Measurements from ENCODE around the gene IL1RAPL2. TPM values are rescaled to one million over a fixed set of nuclear protein-coding genes. Genes with fewer than 3 reads are reported as not detected.

Gene IL1RAPL2
- total RNA-seq, 4 donors from 2014 or later, result not detected

- 90 to 96% methylated on average over 3 of the region's 3 CpGs for WGBS, 2 donors
- no peaks in the 10 kb centered on the region for H3K9me3 ChIP-seq
- H3K36me3 ChIP-seq, result no peaks in the 10 kb centered on the region
- no peak overlapping the region for H3K4me3 ChIP-seq (replicated peaks in 1 of 3)
- H3K27ac ChIP-seq, result no peak overlapping the region
- DNase-seq, result no peak
- no peaks in the 10 kb centered on the region for H3K27me3 ChIP-seq
- TF ChIP-seq POLR2A (IDR thresholded peaks at IDR 0.05), result no peak
- H3K4me1 ChIP-seq, result no peaks in the 10 kb centered on the region
- intact Hi-C loops (cut with DNase I), result no loop called here
These were observed 1043.5 kb downstream of the IL1RAPL2 start for GRCh38 chrX:105609530-105609929.

- intact Hi-C loops (cut with DNase I), result no loop called here
- DNase-seq, result no peak
- Histone ChIP-seq H3K4me3 (replicated peaks in 1 of 3) (no peak overlapping the region), H3K27me3 (no peaks in the 10 kb centered on the region), H3K9me3 (no peaks in the 10 kb centered on the region), H3K4me1 (no peaks in the 10 kb centered on the region), H3K27ac (no peak overlapping the region), H3K36me3 (no peaks in the 10 kb centered on the region)
- TF ChIP-seq, protein P1, sequence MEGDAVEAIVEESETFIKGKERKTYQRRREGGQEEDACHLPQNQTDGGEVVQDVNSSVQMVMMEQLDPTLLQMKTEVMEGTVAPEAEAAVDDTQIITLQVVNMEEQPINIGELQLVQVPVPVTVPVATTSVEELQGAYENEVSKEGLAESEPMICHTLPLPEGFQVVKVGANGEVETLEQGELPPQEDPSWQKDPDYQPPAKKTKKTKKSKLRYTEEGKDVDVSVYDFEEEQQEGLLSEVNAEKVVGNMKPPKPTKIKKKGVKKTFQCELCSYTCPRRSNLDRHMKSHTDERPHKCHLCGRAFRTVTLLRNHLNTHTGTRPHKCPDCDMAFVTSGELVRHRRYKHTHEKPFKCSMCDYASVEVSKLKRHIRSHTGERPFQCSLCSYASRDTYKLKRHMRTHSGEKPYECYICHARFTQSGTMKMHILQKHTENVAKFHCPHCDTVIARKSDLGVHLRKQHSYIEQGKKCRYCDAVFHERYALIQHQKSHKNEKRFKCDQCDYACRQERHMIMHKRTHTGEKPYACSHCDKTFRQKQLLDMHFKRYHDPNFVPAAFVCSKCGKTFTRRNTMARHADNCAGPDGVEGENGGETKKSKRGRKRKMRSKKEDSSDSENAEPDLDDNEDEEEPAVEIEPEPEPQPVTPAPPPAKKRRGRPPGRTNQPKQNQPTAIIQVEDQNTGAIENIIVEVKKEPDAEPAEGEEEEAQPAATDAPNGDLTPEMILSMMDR (IDR thresholded peaks at IDR 0.05), result no peak
- no peak for TF ChIP-seq POLR2A (IDR thresholded peaks at IDR 0.05)
- 84 to 90% methylated on average over 2 of the region's 2 CpGs for WGBS, 2 donors
These were observed 1044.4 kb downstream of the IL1RAPL2 start for GRCh38 chrX:105610411-105610810.

- no peak overlapping the region for H3K4me3 ChIP-seq (replicated peaks in 1 of 3)
- intact Hi-C loops (cut with DNase I), result no loop called here
- WGBS, 2 donors, result 81 to 90% methylated on average over 3 of the region's 3 CpGs
- no peaks in the 10 kb centered on the region for H3K9me3 ChIP-seq
- no peaks in the 10 kb centered on the region for H3K27me3 ChIP-seq
- no peaks in the 10 kb centered on the region for H3K4me1 ChIP-seq
- TF ChIP-seq, protein P1 (IDR thresholded peaks at IDR 0.05), result no peak
- TF ChIP-seq POLR2A (IDR thresholded peaks at IDR 0.05), result no peak
- H3K36me3 ChIP-seq, result no peaks in the 10 kb centered on the region
- H3K27ac ChIP-seq, result no peak overlapping the region
- no peak for DNase-seq
These were observed 1052.5 kb downstream of the IL1RAPL2 start for GRCh38 chrX:105618393-105619101.

DNA sequence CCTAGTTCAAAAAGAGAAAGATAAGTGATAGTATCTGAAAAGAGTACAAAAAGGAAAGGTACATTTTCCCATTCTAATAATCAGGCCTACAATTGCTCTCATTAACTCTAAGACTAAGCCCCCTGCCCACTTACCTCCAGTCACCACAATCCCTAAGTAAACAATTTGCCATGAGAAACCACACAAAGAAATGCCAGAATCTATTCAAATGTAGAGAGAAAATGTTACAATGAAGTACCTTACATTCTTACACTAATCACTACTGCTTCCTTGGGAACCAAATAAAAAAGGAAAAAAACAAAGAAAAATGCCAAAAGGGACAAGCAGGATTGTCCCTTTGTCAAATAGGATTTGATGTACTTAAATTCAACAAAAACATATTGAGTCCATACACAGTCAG is 1068.2 kb downstream of the IL1RAPL2 start:
- no peak overlapping the region for H3K4me3 ChIP-seq (replicated peaks in 1 of 3)
- no peak for TF ChIP-seq POLR2A (IDR thresholded peaks at IDR 0.05)
- DNase-seq, result no peak
- no peaks in the 10 kb centered on the region for H3K36me3 ChIP-seq
- H3K27ac ChIP-seq, result no peak overlapping the region
- intact Hi-C loops (cut with DNase I), result no loop called here
- no peaks in the 10 kb centered on the region for H3K4me1 ChIP-seq
- no peaks in the 10 kb centered on the region for H3K27me3 ChIP-seq
- H3K9me3 ChIP-seq, result no peaks in the 10 kb centered on the region

DNA sequence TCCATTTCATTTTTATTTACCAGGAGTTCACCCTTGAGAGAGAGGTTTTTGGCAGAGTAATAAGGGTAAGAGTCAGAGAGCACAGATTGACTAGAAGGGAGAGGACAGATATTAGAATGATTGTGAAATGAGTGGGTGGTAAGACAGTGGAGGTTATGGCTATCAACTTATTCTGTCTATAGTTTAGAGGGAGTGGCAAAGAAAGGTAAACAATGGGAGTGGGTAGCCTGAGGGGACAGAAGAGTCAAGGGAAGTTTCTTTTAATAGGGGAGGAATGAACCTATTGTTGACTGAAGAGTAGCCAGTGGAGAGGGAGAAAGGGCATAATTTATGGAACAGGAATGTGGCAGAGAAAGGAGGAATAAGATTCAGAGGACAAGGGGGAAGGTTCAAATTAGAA is 1069.8 kb downstream of the IL1RAPL2 start:
- H3K27me3 ChIP-seq, result no peaks in the 10 kb centered on the region
- no peaks in the 10 kb centered on the region for H3K4me1 ChIP-seq
- H3K9me3 ChIP-seq, result no peaks in the 10 kb centered on the region
- no peak overlapping the region for H3K4me3 ChIP-seq (replicated peaks in 1 of 3)
- no peaks in the 10 kb centered on the region for H3K36me3 ChIP-seq
- no peak for TF ChIP-seq POLR2A (IDR thresholded peaks at IDR 0.05)
- H3K27ac ChIP-seq, result no peak overlapping the region
- intact Hi-C loops (cut with DNase I), result no loop called here
- DNase-seq, result no peak

DNA sequence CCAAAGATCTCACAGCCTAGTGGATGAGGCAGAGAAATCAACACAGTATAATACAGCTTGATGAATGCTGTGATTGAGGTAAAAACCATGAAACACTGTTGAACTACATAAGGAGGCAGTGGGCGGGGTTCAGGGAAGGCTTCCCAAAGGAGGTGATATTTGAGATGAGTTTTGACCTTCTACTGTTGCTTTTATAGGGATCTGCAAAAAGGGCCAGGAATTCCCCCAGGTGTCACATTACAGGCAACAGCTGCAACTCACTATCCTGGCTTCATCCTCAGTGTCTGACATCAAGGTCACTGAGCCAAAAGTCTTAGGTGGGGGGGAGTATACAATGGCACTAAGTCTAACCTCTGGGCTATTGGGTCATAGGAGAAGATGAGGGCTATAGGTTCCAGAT is 1070.7 kb downstream of the IL1RAPL2 start:
- H3K36me3 ChIP-seq, result no peaks in the 10 kb centered on the region
- TF ChIP-seq, protein P1 (IDR thresholded peaks at IDR 0.05), result no peak
- no peak for TF ChIP-seq POLR2A (IDR thresholded peaks at IDR 0.05)
- whole genome bisulfite sequencing, 2 donors, result 81 to 95% methylated on average over 1 of the region's 1 CpG
- no peaks in the 10 kb centered on the region for H3K4me1 ChIP-seq
- no peaks in the 10 kb centered on the region for H3K27me3 ChIP-seq
- no peak overlapping the region for H3K4me3 ChIP-seq (replicated peaks in 1 of 3)
- H3K27ac ChIP-seq, result no peak overlapping the region
- no peaks in the 10 kb centered on the region for H3K9me3 ChIP-seq
- intact Hi-C loops (cut with DNase I), result no loop called here
- no peak for DNase-seq

Data from thyroid gland (tissue), 4 donors.